ACHN (cell line): ENCODE data around the gene USP30.
"Not testable (repeated sequence)": the region's sequence is repeated elsewhere in the genome, so short reads cannot be mapped to it uniquely, and the experiment has no call there.

Source experiments
- DNase-seq: peaks from one replicate; pipeline ENCODE4 v3.0.0-alpha.2; 2015
- in situ Hi-C: cut with HindIII; loops from 2 replicates; pipeline ENCODE4 v1.10.0; 2017; ENCODE audit warnings: low sequenced_read_pairs, low pct_ligation_motif_present, low pct_unique_long_range_greater_than_20kb

USP30 gene

DNA sequence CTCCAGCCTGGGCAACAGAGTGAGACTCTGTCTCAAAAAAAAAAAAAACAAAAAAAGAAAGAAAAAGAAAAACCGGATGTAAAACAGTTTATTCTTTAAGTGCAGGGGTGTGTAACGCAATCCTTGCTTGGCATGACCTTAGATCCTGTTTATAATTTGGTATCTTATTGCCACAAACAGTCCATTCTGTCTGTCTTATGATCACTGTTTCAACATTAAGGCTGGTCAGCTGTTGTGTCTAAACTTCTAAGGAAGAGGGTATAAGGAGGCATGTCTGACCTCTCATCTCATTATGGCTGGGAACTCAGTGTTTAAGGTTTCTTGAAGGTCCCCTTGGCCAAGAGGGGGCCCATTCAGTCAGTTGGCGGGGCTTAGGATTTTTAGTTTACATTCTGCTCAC is 3.7 kb upstream of the USP30 start:
- in situ Hi-C loops, DNase-seq: not testable (repeated sequence)

DNA sequence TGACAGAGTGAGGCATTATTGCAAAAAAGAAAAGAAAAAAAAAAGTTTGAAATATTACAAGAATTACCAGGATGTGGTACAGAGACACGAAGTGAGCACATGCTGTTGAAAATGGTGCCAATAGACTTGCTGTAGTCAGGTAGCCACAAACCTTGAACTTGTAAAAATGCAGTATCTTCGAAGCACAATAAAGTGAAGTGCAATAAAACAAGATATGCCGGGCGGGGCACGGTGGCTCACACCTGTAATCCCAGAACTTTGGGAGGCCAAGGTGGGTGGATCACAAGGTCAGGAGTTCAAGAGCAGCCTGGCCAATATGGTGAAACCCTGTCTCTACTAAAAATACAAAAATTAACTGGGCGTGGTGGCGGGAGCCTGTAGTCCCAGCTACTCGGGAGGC is 2.6 kb upstream of the USP30 start:
- in situ Hi-C loops, DNase-seq: not testable (repeated sequence)

DNA sequence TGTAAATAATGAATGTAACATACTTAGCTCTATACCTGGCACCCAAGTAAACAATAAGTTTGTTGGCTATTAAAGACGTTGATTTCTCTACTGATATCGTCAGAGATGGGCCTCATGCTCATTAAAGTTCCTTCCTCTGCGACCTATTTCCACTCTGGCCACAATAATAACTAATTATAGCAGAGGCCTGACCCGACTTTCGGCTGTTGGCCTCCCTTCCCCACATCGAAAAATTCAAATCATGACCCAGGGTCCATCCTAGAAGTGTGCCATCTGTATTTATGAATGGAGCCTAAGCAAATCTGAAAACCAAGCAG is 321 bp upstream of the USP30 start:
- in situ Hi-C loops, result no loop called here

DNA sequence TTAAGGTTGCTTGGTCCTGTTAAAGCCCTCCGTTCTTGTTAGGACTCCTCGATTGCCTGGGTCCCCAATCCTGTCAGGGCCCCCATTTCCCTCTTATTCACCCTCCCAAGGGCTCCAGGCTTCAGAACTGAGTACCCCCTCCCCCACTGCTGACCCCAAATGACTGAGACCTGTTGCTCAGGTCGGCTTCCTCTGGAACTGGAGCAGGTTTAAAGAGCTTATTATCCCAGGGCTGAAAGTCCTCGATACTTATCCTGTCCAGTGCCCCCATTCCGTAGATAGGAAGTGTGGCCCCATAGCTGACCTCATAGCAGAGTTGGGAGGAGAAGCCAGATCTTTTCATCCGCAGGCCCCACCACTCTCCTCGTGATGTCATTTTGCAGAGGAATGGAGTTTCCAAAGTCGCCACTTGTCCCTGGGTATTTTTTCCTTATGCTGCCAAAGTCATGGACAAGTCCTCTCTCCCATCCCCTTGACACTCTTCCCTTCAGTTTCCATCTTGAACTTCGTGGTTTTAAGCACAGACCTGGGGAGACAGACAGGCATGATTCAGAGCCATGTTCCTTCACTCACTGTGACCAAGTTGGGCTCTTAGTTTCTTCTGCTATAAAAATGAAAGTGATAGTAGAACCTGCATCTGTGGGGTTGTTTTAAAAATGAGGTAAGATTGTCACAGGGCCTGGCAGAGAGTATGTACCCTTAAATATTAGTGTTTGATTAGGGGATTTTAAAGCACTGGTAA is 1.2 kb downstream of the USP30 start:
- peak; percentile 39 for DNase-seq
- in situ Hi-C loops, result no loop called here

More for the DNA sequence above, 321 bp upstream of the USP30 start:
- DNase-seq, result no peak

DNA sequence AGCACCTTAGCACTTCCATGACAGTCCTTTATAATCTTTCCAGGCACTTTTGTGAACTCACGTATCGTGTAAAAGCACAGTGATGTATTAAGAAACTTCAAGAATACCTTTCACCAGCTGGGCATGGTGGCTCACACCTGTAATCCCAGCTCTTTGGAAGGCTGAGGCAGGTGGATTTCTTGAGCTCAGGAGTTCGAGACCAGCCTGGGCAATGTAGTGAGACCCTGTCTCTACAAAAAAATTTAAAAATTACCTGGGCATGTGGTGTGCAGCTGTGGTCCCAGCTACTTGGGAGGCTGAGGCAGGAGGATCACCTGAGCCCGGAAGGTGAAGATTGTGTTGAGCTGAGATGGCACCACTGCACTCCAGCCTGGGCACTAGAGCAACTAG is 1.7 kb downstream of the USP30 start:
- in situ Hi-C loops, DNase-seq: not testable (repeated sequence)

DNA sequence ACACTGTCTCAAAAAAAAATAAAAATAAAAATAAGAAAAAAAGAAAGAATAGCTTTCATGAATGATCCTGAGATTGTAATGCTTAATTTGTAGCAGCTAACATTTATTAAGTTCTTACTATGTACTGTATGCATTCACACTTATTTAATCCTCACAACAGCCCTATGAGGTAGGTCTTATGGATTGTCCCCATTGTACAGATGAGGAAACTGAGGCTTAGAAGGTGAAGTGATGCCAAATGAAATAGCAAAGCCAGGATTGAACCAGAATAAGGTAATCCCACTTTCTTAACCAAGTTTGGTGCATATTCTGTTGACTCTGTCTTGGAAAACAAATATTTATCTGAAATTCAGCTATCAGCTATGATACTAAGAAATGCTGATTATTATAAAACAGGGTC is 2.1 kb downstream of the USP30 start:
- in situ Hi-C loops, result no loop called here

DNA sequence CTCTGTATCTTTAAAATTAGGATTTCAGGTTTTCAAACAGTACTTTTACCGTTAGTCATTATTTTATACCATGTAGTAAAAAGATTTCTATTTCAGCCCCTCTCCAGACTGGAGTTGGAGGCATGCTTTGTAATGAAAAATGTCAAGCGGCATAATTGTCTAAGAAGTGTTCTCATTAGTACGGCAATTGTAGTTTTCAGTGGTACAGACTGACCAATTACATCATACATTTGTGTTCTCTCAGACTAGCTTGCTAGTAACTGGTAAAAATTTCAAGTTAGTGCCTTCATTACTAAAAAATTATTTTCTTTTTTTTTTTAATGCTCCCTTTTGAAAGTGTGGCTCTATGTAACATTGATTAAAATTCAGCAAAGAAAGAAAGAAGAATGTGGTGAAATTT is 4.5 kb downstream of the USP30 start:
- in situ Hi-C loops, result no loop called here
- no peak for DNase-seq

More for the DNA sequence above, 2.1 kb downstream of the USP30 start:
- DNase-seq, result no peak

DNA sequence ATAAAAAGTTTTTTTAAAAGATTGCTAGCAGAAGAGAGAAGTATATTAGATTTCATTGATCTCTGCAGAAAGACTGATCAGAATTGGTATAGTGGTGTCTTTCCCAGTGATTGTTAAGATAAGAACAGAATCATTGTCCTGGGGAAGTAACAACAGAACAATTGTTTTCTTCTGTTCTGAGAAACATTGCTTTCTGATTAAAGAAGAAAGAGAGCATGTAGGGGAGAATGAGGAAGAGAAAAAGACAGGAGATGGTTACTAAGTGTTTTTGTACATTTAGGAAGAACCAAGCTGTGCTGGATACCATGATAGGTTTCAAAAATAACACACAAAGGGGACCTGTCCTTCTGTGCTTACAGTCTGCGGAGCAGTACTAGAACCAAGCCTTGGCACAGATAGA is 5.0 kb downstream of the USP30 start:
- no peak for DNase-seq
- in situ Hi-C loops, result no loop called here

DNA sequence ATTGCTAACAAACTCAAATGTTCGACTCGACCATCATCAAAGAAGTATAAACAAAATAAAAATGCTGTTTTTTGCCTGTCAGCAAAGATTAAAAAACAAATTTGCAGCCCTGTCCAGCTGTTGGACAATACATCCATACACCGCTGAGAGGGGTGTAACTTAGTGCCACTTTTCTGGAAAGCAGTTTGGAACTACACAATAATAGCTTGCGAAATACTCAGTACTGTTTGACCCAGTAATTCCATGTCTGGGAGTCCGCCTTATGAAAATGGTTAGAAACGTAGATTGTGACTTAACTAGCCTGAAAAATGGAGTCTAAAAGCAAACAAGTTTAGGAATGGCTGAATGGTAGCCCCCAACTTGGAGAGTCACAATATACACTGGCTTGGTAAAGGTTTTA is 6.4 kb downstream of the USP30 start:
- no peak for DNase-seq
- in situ Hi-C loops, result no loop called here

DNA sequence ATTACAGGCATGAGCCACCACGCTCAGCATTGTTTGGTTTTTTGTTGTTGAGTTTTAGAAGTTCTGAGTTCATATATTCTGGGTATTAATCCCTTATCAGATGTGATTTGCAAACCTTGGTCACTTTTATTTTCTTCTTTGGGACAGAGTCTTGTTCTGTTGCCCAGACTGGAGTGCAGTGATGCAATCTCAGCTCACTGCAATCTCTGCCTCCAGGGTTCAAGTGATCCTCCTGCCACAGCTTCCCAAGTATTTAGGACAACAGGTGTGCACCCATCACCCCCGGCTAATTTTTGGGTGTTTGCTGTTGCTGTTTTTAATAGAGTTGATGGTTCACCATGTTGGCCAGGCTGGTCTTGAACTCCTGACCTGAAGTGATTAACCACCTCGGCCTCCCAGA is 11.8 kb downstream of the USP30 start:
- in situ Hi-C loops, result no loop called here

DNA sequence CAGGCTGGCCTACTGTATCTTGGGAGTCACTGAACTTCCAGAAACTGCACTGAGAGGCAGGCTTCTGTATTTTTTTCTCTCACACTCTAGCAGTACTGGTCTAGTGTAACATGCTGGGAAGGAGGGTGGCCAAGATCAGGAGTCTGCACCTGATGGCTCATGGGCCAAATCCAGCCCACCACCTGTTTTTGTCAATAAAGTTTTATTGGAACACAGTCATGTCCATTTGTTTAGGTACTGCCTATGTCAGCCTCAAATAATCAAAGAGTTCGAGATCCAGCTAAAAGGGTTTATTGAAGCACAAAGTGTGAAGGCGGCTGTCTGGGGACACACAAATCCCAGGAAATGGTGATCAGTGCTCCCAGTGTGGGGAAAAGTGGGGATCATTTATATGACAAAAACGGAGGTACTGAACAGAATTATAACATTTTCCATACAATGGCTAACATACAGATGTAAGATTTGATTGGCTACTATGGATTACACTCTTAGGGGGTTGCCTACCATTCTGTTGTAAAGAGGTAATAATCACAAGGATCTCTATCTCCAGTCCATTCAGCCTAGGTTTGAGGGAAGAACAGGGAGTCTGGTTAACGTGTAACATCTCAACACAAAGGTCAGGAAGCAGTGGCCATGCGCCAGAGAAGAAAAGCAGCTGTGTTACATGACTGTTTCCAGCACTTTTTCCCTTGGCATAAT is 12.9 kb downstream of the USP30 start:
- in situ Hi-C loops, result no loop called here
- DNase-seq, result peak; percentile 64

More for the DNA sequence above, 11.8 kb downstream of the USP30 start:
- DNase-seq, result no peak

DNA sequence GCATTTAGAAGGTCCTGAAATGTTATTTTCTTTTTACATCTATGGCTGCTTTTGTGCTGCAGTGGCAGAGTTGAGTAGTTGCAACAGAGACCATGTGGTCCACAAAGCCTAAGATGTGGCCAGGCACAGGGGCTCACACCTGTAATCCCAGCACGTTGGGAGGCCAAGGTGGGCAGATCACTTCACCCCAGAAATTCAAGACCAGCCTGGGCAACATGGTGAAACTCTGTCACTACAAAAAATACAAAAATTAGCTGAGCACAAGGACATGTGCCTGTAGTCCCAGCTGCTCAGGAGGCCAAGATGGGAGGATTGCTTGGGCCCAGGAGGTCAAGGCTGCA is 13.4 kb downstream of the USP30 start:
- in situ Hi-C loops, result no loop called here
- no peak for DNase-seq

DNA sequence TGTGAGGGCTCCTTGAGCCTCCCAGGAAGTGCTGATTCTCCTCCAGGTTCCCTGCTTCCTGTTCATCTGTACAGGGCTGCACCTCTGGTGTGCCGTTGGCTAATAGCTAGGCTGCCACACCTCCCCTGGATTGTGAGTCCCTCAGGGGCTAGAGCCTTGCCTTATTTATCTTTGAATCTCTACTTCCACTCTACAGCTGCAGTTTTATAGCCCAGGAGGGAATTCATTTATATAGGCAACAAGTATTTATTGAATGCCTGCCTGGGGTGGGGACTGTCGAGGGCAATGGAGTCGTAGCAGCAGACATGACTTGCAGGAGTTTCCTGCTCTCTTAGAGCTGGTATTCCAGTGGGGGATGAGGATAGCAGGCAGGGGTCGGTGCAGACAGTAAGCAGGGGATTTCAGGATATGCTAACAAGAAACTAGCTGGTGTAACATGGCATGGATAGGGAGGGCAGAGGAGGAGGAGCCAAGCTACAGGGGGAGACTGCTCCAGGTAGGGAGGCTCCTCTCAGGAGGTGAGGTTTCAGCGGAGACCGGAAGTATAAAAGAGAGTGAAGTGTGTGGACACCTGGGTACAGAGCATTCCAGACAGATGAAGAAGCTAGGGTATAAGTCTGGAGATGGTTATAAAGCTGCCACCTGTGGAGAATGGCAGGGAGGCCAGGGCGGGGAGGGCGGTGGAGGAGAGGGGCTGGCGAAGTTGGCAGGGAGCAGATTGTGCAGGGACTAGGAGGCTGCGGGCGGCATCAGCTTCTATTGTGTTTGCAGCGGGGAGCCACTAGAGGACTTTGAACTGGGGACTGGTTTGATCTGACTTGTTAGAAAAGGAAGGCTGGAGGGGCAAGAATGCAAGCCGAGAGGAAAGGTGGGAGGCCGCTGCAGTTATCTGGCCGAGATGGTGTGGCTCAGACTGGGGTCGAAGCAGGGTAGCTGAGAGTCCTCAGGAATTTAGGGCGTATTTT is 17.2 kb downstream of the USP30 start:
- no peak for DNase-seq
- in situ Hi-C loops, result no loop called here

DNA sequence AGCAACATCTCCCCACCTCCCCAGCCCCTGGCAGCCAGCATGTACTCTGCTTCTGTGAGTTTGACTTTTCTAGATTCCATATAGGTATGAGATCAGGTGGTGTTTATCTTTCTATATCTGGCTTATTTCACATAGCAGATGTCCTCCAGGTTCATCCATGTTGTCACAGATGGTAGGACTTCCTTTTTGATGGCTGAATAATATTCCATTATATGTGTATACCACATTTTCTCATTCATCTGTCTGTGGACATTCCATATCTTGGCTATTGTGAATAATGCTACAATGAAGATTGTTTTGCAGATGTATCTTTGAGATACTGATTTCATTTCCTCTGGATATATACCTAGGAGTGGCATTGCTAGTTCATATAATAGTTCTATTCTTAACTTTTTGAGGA is 22.5 kb downstream of the USP30 start:
- in situ Hi-C loops, result no loop called here
- no peak for DNase-seq

DNA sequence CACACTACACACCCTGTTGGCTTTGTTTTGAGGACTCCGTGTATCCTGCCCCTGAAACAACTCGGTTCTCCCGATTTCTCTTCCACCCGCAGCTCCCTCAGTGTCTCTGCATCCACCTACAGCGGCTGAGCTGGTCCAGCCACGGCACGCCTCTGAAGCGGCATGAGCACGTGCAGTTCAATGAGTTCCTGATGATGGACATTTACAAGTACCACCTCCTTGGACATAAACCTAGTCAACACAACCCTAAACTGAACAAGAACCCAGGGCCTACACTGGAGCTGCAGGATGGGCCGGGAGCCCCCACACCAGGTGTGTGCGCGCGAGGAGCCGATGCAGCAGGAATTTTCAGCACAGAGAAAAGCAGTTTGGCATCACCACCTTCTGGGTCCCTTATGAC is 30.4 kb downstream of the USP30 start:
- in situ Hi-C loops, result no loop called here
- no peak for DNase-seq

DNA sequence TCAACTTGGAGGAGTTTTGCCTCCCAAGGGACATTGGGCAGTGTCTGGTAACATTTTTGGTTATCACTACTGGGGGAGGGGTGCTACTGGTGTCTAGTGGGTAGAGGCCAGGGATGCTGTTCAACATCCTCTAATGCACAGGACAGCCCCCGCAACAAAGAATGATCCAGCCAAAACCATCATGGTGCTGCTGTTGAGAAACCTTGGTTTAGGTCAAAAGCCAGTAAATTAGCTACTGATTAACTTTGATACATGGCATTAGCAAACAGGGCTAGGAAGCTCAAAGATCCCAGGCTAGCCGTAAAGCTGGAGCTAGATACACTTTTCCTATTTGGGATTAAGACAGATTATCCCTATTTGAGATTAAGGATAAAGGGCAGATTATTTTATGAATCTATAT is 32.0 kb downstream of the USP30 start:
- no peak for DNase-seq
- in situ Hi-C loops, result no loop called here

DNA sequence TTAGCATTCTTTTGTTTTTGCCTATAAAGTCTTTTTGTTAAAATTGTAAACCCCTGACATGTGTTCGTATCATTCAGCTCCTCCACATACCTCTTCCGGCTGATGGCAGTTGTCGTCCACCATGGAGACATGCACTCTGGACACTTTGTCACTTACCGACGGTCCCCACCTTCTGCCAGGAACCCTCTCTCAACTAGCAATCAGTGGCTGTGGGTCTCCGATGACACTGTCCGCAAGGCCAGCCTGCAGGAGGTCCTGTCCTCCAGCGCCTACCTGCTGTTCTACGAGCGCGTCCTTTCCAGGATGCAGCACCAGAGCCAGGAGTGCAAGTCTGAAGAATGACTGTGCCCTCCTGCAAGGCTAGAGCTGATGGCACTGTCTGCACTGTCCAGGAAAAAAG is 33.2 kb downstream of the USP30 start:
- in situ Hi-C loops, result no loop called here
- no peak for DNase-seq

DNA sequence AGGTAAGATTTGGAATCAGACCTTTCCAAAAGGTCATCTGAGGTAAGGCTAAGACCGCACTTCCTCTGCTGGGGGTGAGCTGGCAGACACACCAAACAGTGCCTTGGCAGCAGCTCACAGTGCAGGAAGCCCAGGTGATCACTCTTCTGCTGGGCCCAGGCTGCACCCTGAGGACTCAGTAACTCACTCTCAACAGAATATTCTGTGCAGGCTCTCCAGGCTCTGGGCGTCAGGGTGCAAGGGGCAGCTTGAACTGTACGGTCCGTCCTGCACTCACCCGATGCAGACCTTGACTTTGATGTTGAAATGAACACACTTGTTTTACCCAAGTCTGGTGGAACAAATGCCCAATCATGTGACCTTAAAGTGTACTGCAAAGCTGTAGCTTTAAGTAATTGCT is 34.9 kb downstream of the USP30 start:
- no peak for DNase-seq
- in situ Hi-C loops, result no loop called here

DNA sequence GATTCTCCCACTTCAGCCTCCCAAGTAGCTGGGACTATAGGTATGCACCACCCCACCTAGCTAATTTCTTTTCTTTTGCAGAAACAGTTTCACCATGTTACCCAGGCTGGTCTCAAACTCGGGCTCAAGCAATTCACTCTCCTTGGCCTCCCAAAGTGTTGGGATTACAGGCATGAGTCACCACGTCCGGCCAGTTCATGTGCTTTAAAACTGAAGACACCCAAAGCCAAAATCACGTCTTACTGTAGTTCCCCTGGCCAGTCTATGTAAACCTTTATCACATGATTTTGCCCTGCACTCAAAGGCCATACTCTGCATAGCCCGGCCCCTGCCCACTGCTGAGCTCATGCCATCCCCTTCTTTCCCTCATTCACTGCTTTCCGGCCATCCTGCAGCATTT is 36.4 kb downstream of the USP30 start:
- no peak for DNase-seq
- in situ Hi-C loops, result no loop called here
